ENCODE data around the gene KCTD13.

Gene KCTD13

GRCh38 chr16:29972500-29972899 lies 46.5 kb upstream of the KCTD13 start:
- peaks cover 2% of the 10 kb centered on the region; the same call in 1 of the 2 replicates for H3K36me3 ChIP-seq (ENCODE audit: control insufficient read depth, insufficient read depth, low read length)
- TF ChIP-seq CTCF (IDR thresholded peaks at IDR 0.05; ENCODE audit: insufficient read depth, low read length, poor library complexity, severe bottlenecking) = no peak
- no peak for DNase-seq (ENCODE audit: extremely low read depth, insufficient read length)
- H3K4me3 ChIP-seq (replicated peaks; ENCODE audit: low read depth, low read length) = no peak overlapping the region
- no peaks in the 10 kb centered on the region for H3K27me3 ChIP-seq (replicated peaks; ENCODE audit: control insufficient read depth, insufficient read depth, low read length)

- Histone ChIP-seq H3K36me3 (ENCODE audit: control insufficient read depth, insufficient read depth, low read length) (peaks cover 2% of the 10 kb centered on the region), H3K4me3 (replicated peaks; ENCODE audit: low read depth, low read length) (no peak overlapping the region), H3K27me3 (replicated peaks; ENCODE audit: control insufficient read depth, insufficient read depth, low read length) (no peaks in the 10 kb centered on the region)
- no peak for DNase-seq (ENCODE audit: extremely low read depth, insufficient read length)
- TF ChIP-seq CTCF (IDR thresholded peaks at IDR 0.05; ENCODE audit: insufficient read depth, low read length, poor library complexity, severe bottlenecking) = no peak
Observed at GRCh38 chr16:29971304-29971703, 45.3 kb upstream of the KCTD13 start.

DNA sequence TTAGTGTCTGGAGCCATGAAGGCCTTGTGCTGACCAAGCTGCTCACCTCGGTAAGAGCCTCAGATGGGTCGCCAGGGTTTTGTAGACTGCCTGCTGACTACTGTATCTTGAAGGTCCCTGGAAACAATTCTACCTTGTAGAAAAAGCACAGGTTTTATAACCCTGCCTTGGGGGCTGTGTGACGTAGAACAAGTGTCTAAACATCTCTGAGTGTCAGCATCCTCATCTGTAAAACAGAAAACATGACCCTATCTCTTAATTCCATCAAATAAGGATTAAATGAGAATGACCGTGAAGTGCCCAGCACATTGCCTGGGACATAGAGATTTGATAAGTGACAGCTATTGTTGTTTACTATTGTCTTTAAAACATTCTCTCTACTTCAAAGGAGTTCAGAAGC lies 42.2 kb upstream of the KCTD13 start:
- H3K36me3 ChIP-seq (ENCODE audit: control insufficient read depth, insufficient read depth, low read length) = peaks cover 2% of the 10 kb centered on the region

GRCh38 chr16:29963021-29963743 lies 37.2 kb upstream of the KCTD13 start:
- Histone ChIP-seq H3K36me3 (ENCODE audit: control insufficient read depth, insufficient read depth, low read length) (peaks cover 2% of the 10 kb centered on the region), H3K27me3 (replicated peaks; ENCODE audit: control insufficient read depth, insufficient read depth, low read length) (no peaks in the 10 kb centered on the region), H3K4me3 (replicated peaks; ENCODE audit: low read depth, low read length) (peak overlapping the region; percentile 88)
- DNase-seq (ENCODE audit: extremely low read depth, insufficient read length) = no peak
- TF ChIP-seq CTCF (IDR thresholded peaks at IDR 0.05; ENCODE audit: insufficient read depth, low read length, poor library complexity, severe bottlenecking) = no peak

More for the DNA sequence above, 42.2 kb upstream of the KCTD13 start:
- H3K27me3 ChIP-seq (replicated peaks; ENCODE audit: control insufficient read depth, insufficient read depth, low read length) = no peaks in the 10 kb centered on the region
- no peak for DNase-seq (ENCODE audit: extremely low read depth, insufficient read length)
- TF ChIP-seq CTCF (IDR thresholded peaks at IDR 0.05; ENCODE audit: insufficient read depth, low read length, poor library complexity, severe bottlenecking) = no peak
- H3K4me3 ChIP-seq (replicated peaks; ENCODE audit: low read depth, low read length) = no peak overlapping the region

DNA sequence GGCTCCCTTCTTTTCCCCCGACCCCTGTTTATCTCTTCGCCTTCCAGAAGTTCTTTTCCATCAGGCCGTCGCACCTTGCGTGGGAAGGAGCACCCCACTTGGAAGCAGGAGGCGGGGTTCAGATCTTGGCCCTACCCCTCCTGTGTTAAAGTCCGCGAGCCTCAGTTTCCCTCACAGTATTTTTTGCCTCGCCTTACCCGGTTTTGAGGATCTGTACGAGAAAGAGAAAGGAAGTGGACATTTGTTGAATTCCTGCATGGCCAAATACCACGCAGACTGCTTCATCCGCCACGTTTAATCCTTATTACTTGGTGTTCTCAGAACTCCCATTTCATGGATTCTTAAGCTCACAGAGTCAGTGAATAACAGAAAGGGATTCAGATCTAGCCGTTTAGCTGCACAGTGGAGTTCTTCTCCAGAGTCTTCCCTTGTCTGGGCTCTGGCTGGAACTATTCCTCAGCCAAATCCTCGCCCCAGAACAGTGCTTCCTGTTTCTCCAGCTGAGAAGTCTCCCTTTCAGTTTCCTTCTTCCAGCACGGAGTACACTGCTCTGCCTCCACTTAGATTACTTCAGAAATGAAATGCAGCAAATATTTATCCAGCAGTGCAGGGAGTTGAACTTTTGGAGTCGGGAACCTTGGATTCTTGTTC lies 36.4 kb upstream of the KCTD13 start:
- no peak for DNase-seq (ENCODE audit: extremely low read depth, insufficient read length)
- no peaks in the 10 kb centered on the region for H3K27me3 ChIP-seq (replicated peaks; ENCODE audit: control insufficient read depth, insufficient read depth, low read length)

More for the DNA sequence above, 36.4 kb upstream of the KCTD13 start:
- Histone ChIP-seq H3K36me3 (ENCODE audit: control insufficient read depth, insufficient read depth, low read length) (no peaks in the 10 kb centered on the region; the same call in none of the 2 replicates), H3K4me3 (replicated peaks; ENCODE audit: low read depth, low read length) (peak overlapping the region; percentile 88)
- no peak for TF ChIP-seq CTCF (IDR thresholded peaks at IDR 0.05; ENCODE audit: insufficient read depth, low read length, poor library complexity, severe bottlenecking)

All from GM06990 (cell line).